Esophagus muscularis mucosa (tissue), 4 donors: ENCODE data around the gene GRID1.

Source experiments
- CTCF ChIP-seq, 3 experiments: fragments of 200-600 bp in 2 of 3; fragments of 450-650 bp in 1 of 3; sonication (generic) in 2 of 3; IDR thresholded peaks; one replicate each; pipeline ENCODE4 v1.5.1; 2017 to 2019; ENCODE audit warnings: antibody characterized with exemption in 3 of 3, mild to moderate bottlenecking in 2 of 3, moderate library complexity in 1 of 3
- EP300 ChIP-seq: sonication (generic); formaldehyde crosslinking; IDR thresholded peaks from one replicate; pipeline ENCODE4 v1.6.1; 2017; ENCODE audit warnings: antibody characterized with exemption
- POLR2A ChIP-seq: fragments of 450-650 bp; IDR thresholded peaks from one replicate; pipeline ENCODE4 v1.6.1; 2017; ENCODE audit warnings: antibody characterized with exemption, moderate library complexity, mild to moderate bottlenecking, low read depth
- POLR2AphosphoS5 ChIP-seq, 2 donors: sonication (generic); formaldehyde crosslinking; IDR thresholded peaks; one replicate each; pipeline ENCODE4 v1.6.1; 2017; ENCODE audit warnings: antibody characterized with exemption in 2 of 2

DNA sequence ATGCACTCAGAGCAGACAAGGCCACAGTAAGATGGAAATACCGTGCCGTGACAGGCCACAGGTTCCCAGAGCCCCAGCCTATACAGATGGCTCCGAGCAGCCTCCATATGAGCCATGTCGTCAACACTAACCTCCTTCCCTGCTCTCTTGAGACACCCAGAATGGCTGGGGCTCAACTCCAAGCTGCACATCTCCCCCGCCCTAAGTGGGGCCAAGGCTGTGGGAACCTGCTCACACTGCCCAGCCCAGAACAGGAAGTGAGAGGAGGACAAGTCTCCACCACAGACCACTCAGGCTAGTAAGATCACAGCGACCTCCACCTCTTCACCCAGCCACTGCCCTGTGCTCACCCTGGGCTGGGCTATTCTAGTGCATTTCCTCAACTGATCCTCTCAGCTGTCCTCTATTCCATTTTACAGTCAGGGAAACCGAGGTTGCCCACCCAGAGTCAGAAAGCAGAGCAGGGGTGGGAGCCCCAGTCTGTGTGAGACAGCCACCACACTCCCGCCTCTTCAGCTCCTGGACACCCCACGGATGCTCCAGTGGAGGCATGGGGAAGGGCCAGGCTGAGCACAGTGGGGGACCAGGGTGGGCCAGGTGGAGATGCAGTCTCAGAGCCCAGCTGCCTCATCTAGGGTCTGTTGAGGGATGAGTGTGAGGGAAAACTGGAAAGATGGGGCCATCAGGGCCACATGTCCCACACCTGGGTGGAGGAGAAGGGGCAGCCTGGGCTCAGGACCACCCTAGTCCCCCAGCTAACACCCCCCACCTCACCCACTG is 11.6 kb downstream of the GRID1 start:
- TF ChIP-seq CTCF (IDR thresholded peaks at IDR 0.05) (no peak), POLR2A (no peak), POLR2AphosphoS5 (IDR thresholded peaks at IDR 0.05) (no peak), EP300 (no peak)
